ENCODE results near the gene SAMD15.

DNA sequence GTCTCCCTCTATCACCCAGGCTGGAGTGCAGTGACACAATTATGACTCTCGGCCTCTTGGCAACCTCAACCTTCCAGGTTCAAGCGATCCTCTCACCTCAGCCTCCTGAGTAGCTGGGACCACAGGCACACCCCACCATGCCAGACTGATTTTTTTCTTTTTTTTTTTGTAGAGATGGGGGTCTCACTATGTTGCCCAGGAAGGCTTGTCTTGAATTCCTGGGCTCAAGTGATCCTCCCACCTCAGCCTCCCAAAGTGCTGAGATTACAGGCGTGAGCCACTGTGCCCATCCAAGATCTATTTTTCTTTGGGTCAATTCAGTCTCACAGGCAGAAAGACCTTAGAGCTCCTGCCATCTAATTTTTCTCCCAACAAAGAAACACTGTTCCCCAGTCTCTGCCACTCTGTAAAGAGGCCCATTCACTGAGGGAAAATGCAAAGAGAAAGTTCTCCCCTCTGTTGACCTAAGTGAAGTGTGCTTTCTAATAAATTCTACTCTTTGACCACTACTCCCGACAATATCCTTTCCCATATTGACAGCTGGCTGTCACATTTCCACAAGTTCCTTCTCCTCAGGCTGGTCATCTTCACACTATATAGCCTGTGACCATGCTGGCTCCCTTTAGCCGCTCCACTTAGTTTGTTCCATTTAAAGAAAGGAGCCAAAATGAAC is 23.6 kb upstream of the SAMD15 start:
- TF ChIP-seq, protein P1, sequence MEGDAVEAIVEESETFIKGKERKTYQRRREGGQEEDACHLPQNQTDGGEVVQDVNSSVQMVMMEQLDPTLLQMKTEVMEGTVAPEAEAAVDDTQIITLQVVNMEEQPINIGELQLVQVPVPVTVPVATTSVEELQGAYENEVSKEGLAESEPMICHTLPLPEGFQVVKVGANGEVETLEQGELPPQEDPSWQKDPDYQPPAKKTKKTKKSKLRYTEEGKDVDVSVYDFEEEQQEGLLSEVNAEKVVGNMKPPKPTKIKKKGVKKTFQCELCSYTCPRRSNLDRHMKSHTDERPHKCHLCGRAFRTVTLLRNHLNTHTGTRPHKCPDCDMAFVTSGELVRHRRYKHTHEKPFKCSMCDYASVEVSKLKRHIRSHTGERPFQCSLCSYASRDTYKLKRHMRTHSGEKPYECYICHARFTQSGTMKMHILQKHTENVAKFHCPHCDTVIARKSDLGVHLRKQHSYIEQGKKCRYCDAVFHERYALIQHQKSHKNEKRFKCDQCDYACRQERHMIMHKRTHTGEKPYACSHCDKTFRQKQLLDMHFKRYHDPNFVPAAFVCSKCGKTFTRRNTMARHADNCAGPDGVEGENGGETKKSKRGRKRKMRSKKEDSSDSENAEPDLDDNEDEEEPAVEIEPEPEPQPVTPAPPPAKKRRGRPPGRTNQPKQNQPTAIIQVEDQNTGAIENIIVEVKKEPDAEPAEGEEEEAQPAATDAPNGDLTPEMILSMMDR (IDR thresholded peaks at IDR 0.05): no peak
- TF ChIP-seq ZFX (IDR thresholded peaks at IDR 0.05; ENCODE audit: borderline replicate concordance): no peak
